HepG2 (cell line): Measurements from ENCODE around the gene DAAM1. TPM values are rescaled to one million over a fixed set of nuclear protein-coding genes. Genes with fewer than 3 reads are reported as not detected.

ENCODE experiments used
- ATAC-seq: fragments of 200-7000 bp; cut with Tn5 transposase; 3 replicates; pipeline ENCODE4 v1.9.1; 2020; ENCODE audit warnings: mild to moderate bottlenecking, moderate library complexity
- BruUV-seq: library from RNA; stranded (reverse); fragments of 400-500 nt; replicated peaks from 2 replicates; lab custom pipeline; 2021; lab: Mats Ljungman, UMichigan
- CTCF ChIA-PET: fragments of 300-600 bp; formaldehyde crosslinking; extraction: SDS; loops from one replicate; lab custom pipeline; 2021; ENCODE audit warnings: low total read pairs, inconsistent platforms, low intra/inter-chr PET ratio; lab: Yijun Ruan, JAX
- POLR2A ChIA-PET: fragments of 350-600 bp; sonication (Branson Sonifier 250); formaldehyde crosslinking; loops from one replicate; lab custom pipeline; 2020; ENCODE audit warnings: antibody characterized with exemption, inconsistent platforms; lab: Yijun Ruan, JAX
- DNase-seq: peaks from one replicate; pipeline ENCODE4 v3.0.0-alpha.2; 2015; ENCODE audit warnings: low spot score
- FAIRE-seq: peaks from 3 replicates; lab custom pipeline; 2011; peaks lifted over from hg19 to GRCh38; lab: Jason Lieb, UNC
- H2AFZ ChIP-seq: one replicate; pipeline ENCODE4 v1.6.1; 2011; ENCODE audit warnings: low read length, inconsistent platforms
- H3K27ac ChIP-seq: fragments of 300-600 bp; 3 replicates; pipeline ENCODE4 v1.8.0; 2011; ENCODE audit warnings: mixed run types, mild to moderate bottlenecking, mixed read lengths, low read length, inconsistent platforms; ENCODE audit not compliant: insufficient read depth; ENCODE audit errors: extremely low read length
- H3K27me3 ChIP-seq, 2 experiments: fragments of 200-600 bp in 1 of 2; 2 replicates in 1 of 2; 3 replicates in 1 of 2; pipeline versions ENCODE4 v1.6.0 to v1.8.0; 2011; ENCODE audit warnings: low read length in 2 of 2, mild to moderate bottlenecking in 2 of 2, moderate library complexity in 2 of 2, inconsistent platforms in 1 of 2; ENCODE audit not compliant: insufficient read depth in 2 of 2, control insufficient read depth in 1 of 2
- H3K36me3 ChIP-seq, 2 experiments: fragments of 200-600 bp in 1 of 2; replicated peaks in 1 of 2; 2 replicates in 1 of 2; 3 replicates in 1 of 2; pipeline versions ENCODE4 v1.5.1 to v1.8.0; 2011; ENCODE audit warnings: low read length in 2 of 2, inconsistent platforms in 1 of 2; ENCODE audit not compliant: insufficient read depth in 2 of 2, control insufficient read depth in 1 of 2
- H3K4me1 ChIP-seq: 2 replicates; pipeline ENCODE4 v1.5.1; 2012; ENCODE audit warnings: low read length, inconsistent platforms; ENCODE audit not compliant: insufficient read depth
- H3K4me2 ChIP-seq: 2 replicates; pipeline ENCODE4 v1.6.0; 2011; ENCODE audit warnings: low read depth, low read length, inconsistent platforms
- H3K4me3 ChIP-seq, 3 experiments: fragments of 200-600 bp in 1 of 3; sonication (generic), shearing (Covaris generic) in 1 of 3; replicated peaks in 1 of 3; 2 replicates each; pipeline ENCODE4 v1.5.1; 2011 to 2016; ENCODE audit warnings: low read length in 3 of 3, inconsistent platforms in 2 of 3, low read depth in 2 of 3, mild to moderate bottlenecking in 2 of 3, control low read depth in 1 of 3, mixed read lengths in 1 of 3; ENCODE audit not compliant: insufficient read depth in 1 of 3
- H3K79me2 ChIP-seq: one replicate; pipeline ENCODE4 v1.6.1; 2011; ENCODE audit warnings: low read length, inconsistent platforms; ENCODE audit not compliant: insufficient read depth
- H3K9ac ChIP-seq: 2 replicates; pipeline ENCODE4 v1.6.0; 2011; ENCODE audit warnings: mild to moderate bottlenecking, low read depth, low read length, inconsistent platforms; ENCODE audit not compliant: insufficient read depth
- H3K9me3 ChIP-seq: 2 replicates; pipeline ENCODE4 v1.5.1; 2012; ENCODE audit warnings: mild to moderate bottlenecking, low read length
- H4K20me1 ChIP-seq: 2 replicates; pipeline ENCODE4 v1.6.0; 2011; ENCODE audit warnings: inconsistent platforms, mild to moderate bottlenecking, low read length, moderate library complexity; ENCODE audit not compliant: insufficient read depth
- CBX5 ChIP-seq: sonication (generic); formaldehyde crosslinking; IDR thresholded peaks from 2 replicates; pipeline ENCODE4 v1.4.0; 2020; ENCODE audit warnings: missing genetic modification reagents, borderline replicate concordance
- CHD4 ChIP-seq: fragments of 200-600 bp; sonication (generic); IDR thresholded peaks from 2 replicates; pipeline ENCODE4 v1.7.0; 2017; ENCODE audit warnings: mild to moderate bottlenecking, low read length, borderline replicate concordance
- ELF4 ChIP-seq: sonication (generic); formaldehyde crosslinking; IDR thresholded peaks from 2 replicates; pipeline ENCODE4 v1.5.0; 2020; ENCODE audit warnings: missing genetic modification reagents, mild to moderate bottlenecking, moderate library complexity, borderline replicate concordance
- MYNN ChIP-seq: sonication (generic); formaldehyde crosslinking; IDR thresholded peaks from 2 replicates; pipeline ENCODE4 v1.4.0; 2020; ENCODE audit warnings: mild to moderate bottlenecking, low read depth, missing genetic modification reagents
- MYPOP ChIP-seq: sonication (generic); formaldehyde crosslinking; IDR thresholded peaks from 2 replicates; pipeline ENCODE4 v1.8.1; 2023; ENCODE audit warnings: mild to moderate bottlenecking, moderate library complexity, missing genetic modification reagents
- UBTF ChIP-seq: sonication (generic); formaldehyde crosslinking; IDR thresholded peaks from 2 replicates; pipeline ENCODE4 v1.4.0; 2020; ENCODE audit warnings: mild to moderate bottlenecking, missing genetic modification reagents
- ZNF546 ChIP-seq: sonication (generic); formaldehyde crosslinking; conservative IDR thresholded peaks from 2 replicates; pipeline ENCODE4 v1.8.1; 2023; ENCODE audit warnings: mild to moderate bottlenecking, missing genetic modification reagents
- WGBS: methylation state at CpG from one replicate; pipeline ENCODE4 v1.1.6; 2017; ENCODE audit warnings: low lambda C conversion rate; 5-methylcytosine and 5-hydroxymethylcytosine counted together
- in situ Hi-C: cut with HindIII; loops from 2 replicates; pipeline ENCODE4 v1.10.0; 2017; ENCODE audit warnings: low pct_unique_long_range_greater_than_20kb; ENCODE audit not compliant: extremely low pct_ligation_motif_present
- intact Hi-C: fragments of 100-400 bp; cut with micrococcal nuclease; formaldehyde crosslinking; loops from one replicate; pipeline ENCODE4 v1.10.0; 2022; ENCODE audit not compliant: unreplicated experiment
- polyA plus RNA-seq, 8 experiments: library from polyadenylated mRNA; depleted of rRNA in 3 of 8; stranded (reverse) in 7 of 8; unstranded in 1 of 8; fragments of >200 nt; fragmentation: Illumina TruSeq in 4 of 8; extraction: Trizol in 4 of 8; gene quantifications; 2 replicates each; pipeline versions ENCODE4 v1.2.1 to v1.2.3, GENCODE V29; 2011 to 2016; ENCODE audit warnings: low read depth in 4 of 8, missing spikeins in 1 of 8, mixed read lengths in 1 of 8; ENCODE audit not compliant: insufficient read depth in 1 of 8
- total RNA-seq, 5 experiments: library from RNA; depleted of rRNA; stranded (reverse); fragments of >200 nt; fragmentation: Illumina TruSeq; extraction: Trizol; gene quantifications; 2 replicates each; pipeline ENCODE4 v1.2.3, GENCODE V29; 2016; ENCODE audit warnings: low read depth in 1 of 5
- TF ChIP-seq, protein P1 (sequence below): sonication (generic); formaldehyde crosslinking; IDR thresholded peaks from 2 replicates; pipeline ENCODE4 v1.5.1; 2020; ENCODE audit warnings: missing genetic modification reagents, mild to moderate bottlenecking, borderline replicate concordance
- TF ChIP-seq, protein P2 (sequence below): sonication (generic); formaldehyde crosslinking; IDR thresholded peaks from 2 replicates; pipeline ENCODE4 v1.5.1; 2020; ENCODE audit warnings: missing genetic modification reagents, mild to moderate bottlenecking, borderline replicate concordance
- TF ChIP-seq, protein P3 (sequence below): sonication (generic); formaldehyde crosslinking; IDR thresholded peaks from 2 replicates; pipeline ENCODE4 v1.4.0; 2020; ENCODE audit warnings: missing genetic modification reagents

Gene DAAM1
- total and polyA plus RNA-seq, 2 of the 13 experiments (the other 11 are each of a cell fraction or from before 2014, with no cell fraction given), result 10.9 to 24.5 TPM

GRCh38 chr14:59189091-59189785, 771 bp downstream of the DAAM1 start:
- ChIA-PET POLR2A (interaction anchor here (0.8 to 3.0 kb wide), 5 partner anchors 13 to 129 kb away, joined by 4 to 11 read pairs (median 8); no protein-coding TSS in a partner anchor), CTCF (no interaction called here)
- in situ Hi-C loops (no loop called here), intact Hi-C loops (loop anchor here (2.0 to 5.0 kb wide), 3 partner anchors 62 to 253 kb away; no protein-coding TSS in a partner anchor)
- H4K20me1 ChIP-seq, result peaks cover 20% of the 10 kb centered on the region
- FAIRE-seq, result no peak
- peak overlapping the region; percentile 91 for H3K27ac ChIP-seq
- DNase-seq, result no peak
- peaks cover 49% of the 10 kb centered on the region for H3K4me1 ChIP-seq
- H3K27me3 ChIP-seq, result peaks cover 0 to 4% of the 10 kb centered on the region in 2 experiments; a peak in 2 of 5 replicates
- H3K9ac ChIP-seq, result peak overlapping the region; percentile 96
- H3K36me3 ChIP-seq, result no peaks in the 10 kb centered on the region
- peak overlapping the region; percentile 84 to 87 (median 86) for H3K4me3 ChIP-seq
- H3K4me2 ChIP-seq, result peak overlapping the region; percentile 81
- H3K79me2 ChIP-seq, result peaks cover 50% of the 10 kb centered on the region
- 0% methylated on average over 16 of the region's 51 CpGs for whole genome bisulfite sequencing
- H2AFZ ChIP-seq, result no peak overlapping the region
- BruUV-seq, result TSS peak; percentile 59
- peak; percentile 54 for ATAC-seq
- no peaks in the 10 kb centered on the region for H3K9me3 ChIP-seq
- TF ChIP-seq, protein P1, sequence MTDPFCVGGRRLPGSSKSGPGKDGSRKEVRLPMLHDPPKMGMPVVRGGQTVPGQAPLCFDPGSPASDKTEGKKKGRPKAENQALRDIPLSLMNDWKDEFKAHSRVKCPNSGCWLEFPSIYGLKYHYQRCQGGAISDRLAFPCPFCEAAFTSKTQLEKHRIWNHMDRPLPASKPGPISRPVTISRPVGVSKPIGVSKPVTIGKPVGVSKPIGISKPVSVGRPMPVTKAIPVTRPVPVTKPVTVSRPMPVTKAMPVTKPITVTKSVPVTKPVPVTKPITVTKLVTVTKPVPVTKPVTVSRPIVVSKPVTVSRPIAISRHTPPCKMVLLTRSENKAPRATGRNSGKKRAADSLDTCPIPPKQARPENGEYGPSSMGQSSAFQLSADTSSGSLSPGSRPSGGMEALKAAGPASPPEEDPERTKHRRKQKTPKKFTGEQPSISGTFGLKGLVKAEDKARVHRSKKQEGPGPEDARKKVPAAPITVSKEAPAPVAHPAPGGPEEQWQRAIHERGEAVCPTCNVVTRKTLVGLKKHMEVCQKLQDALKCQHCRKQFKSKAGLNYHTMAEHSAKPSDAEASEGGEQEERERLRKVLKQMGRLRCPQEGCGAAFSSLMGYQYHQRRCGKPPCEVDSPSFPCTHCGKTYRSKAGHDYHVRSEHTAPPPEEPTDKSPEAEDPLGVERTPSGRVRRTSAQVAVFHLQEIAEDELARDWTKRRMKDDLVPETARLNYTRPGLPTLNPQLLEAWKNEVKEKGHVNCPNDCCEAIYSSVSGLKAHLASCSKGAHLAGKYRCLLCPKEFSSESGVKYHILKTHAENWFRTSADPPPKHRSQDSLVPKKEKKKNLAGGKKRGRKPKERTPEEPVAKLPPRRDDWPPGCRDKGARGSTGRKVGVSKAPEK (CRISPR knock-in tag), result no peak
- TF ChIP-seq, protein P2, sequence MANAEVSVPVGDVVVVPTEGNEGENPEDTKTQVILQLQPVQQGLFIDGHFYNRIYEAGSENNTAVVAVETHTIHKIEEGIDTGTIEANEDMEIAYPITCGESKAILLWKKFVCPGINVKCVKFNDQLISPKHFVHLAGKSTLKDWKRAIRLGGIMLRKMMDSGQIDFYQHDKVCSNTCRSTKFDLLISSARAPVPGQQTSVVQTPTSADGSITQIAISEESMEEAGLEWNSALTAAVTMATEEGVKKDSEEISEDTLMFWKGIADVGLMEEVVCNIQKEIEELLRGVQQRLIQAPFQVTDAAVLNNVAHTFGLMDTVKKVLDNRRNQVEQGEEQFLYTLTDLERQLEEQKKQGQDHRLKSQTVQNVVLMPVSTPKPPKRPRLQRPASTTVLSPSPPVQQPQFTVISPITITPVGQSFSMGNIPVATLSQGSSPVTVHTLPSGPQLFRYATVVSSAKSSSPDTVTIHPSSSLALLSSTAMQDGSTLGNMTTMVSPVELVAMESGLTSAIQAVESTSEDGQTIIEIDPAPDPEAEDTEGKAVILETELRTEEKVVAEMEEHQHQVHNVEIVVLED, result 0 out of 2 replicates have a peak, but pooled peaks have one; percentile 6
- TF ChIP-seq, protein P3, sequence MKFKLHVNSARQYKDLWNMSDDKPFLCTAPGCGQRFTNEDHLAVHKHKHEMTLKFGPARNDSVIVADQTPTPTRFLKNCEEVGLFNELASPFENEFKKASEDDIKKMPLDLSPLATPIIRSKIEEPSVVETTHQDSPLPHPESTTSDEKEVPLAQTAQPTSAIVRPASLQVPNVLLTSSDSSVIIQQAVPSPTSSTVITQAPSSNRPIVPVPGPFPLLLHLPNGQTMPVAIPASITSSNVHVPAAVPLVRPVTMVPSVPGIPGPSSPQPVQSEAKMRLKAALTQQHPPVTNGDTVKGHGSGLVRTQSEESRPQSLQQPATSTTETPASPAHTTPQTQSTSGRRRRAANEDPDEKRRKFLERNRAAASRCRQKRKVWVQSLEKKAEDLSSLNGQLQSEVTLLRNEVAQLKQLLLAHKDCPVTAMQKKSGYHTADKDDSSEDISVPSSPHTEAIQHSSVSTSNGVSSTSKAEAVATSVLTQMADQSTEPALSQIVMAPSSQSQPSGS, result no peak
- TF ChIP-seq ZNF546 (CRISPR knock-in tag) (no peak), CHD4 (no peak), CBX5 (CRISPR knock-in tag) (no peak), UBTF (peak; percentile 85), MYPOP (CRISPR knock-in tag) (0 out of 2 replicates have a peak, but pooled peaks have one; percentile 32), MYNN (CRISPR knock-in tag) (no peak), ELF4 (no peak)
